Gastrocnemius medialis (tissue), 4 donors: ENCODE measurements around the gene PARVA. TPM values are rescaled to one million over a fixed set of nuclear protein-coding genes. Genes with fewer than 3 reads are reported as not detected.

Experiments used
- ATAC-seq, 2 donors: fragments of 150-250 bp; one replicate each; pipeline ENCODE4 v1.9.1; 2016
- DNase-seq, 2 donors: peaks; one replicate each; pipeline ENCODE4 v3.0.0-alpha.2; 2019
- H3K27ac ChIP-seq, 4 donors: fragments of 200-600 bp; sonication (generic); 1 replicate in 1 of 4; 2 replicates in 3 of 4; pipeline ENCODE4 v1.5.1; 2016 to 2018; ENCODE audit warnings: mild to moderate bottlenecking in 2 of 4, moderate library complexity in 1 of 4
- H3K27me3 ChIP-seq, 3 donors: fragments of 200-600 bp; sonication (generic) in 2 of 3; 1 replicate in 1 of 3; 2 replicates in 2 of 3; pipeline versions ENCODE4 v1.5.1 to v1.6.0; 2016 to 2019; ENCODE audit warnings: mild to moderate bottlenecking in 1 of 3, moderate library complexity in 1 of 3
- H3K36me3 ChIP-seq, 2 donors: fragments of 200-600 bp; sonication (generic) in 1 of 2; one replicate each; pipeline ENCODE4 v1.5.1; 2017 to 2018
- H3K4me1 ChIP-seq, 2 donors: fragments of 200-600 bp; sonication (generic) in 1 of 2; one replicate each; pipeline ENCODE4 v1.5.1; 2016 to 2017; ENCODE audit warnings: mild to moderate bottlenecking in 2 of 2
- H3K4me3 ChIP-seq, 4 donors: fragments of 200-600 bp; sonication (generic) in 3 of 4; 1 replicate in 1 of 4; 2 replicates in 3 of 4; pipeline ENCODE4 v1.5.1; 2016 to 2019; ENCODE audit warnings: mild to moderate bottlenecking in 2 of 4
- H3K9me3 ChIP-seq, 3 donors: fragments of 200-600 bp; sonication (generic) in 2 of 3; 1 replicate in 1 of 3; 2 replicates in 2 of 3; pipeline ENCODE4 v1.5.1; 2016 to 2019
- CTCF ChIP-seq, 5 experiments: fragments of 450-650 bp in 3 of 5; fragments of 200-600 bp in 2 of 5; sonication (generic) in 2 of 5; IDR thresholded peaks in 4 of 5; conservative IDR thresholded peaks in 1 of 5; 1 replicate in 4 of 5; 2 replicates in 1 of 5; pipeline ENCODE4 v1.5.1; 2016 to 2019; ENCODE audit warnings: antibody characterized with exemption in 5 of 5, mild to moderate bottlenecking in 3 of 5, moderate library complexity in 3 of 5
- POLR2A ChIP-seq, 2 donors: fragments of 450-650 bp; IDR thresholded peaks; one replicate each; pipeline ENCODE4 v1.6.1; 2017; ENCODE audit warnings: antibody characterized with exemption in 2 of 2, mild to moderate bottlenecking in 2 of 2, moderate library complexity in 2 of 2
- in situ Hi-C, 4 donors: fragments of 200-750 bp; cut with MboI; loops; one replicate each; pipeline versions ENCODE4 v1.15.0 to v1.8.0; 2017; ENCODE audit warnings: low sequenced_read_pairs in 4 of 4
- intact Hi-C: fragments of 100-400 bp; cut with DNase I; formaldehyde crosslinking; loops from one replicate; pipeline ENCODE4 v1.15.1; 2023; ENCODE audit warnings: low total_unique reads
- total RNA-seq, 4 donors: library from RNA; depleted of rRNA; stranded (reverse); fragments of >200 nt; gene quantifications; one replicate each; pipeline versions ENCODE4 v1.1.0 to v1.2.3, GENCODE V29; 2016

The PARVA gene
- total RNA-seq, 4 donors from 2014 or later: 4.4 to 9.7 (median 8.4) TPM

GRCh38 chr11:12556788-12557384 lies 179.5 kb downstream of the PARVA start:
- in situ Hi-C loops (no loop called here), intact Hi-C loops (no loop called here)
- Histone ChIP-seq H3K9me3 (no peaks in the 10 kb centered on the region), H3K36me3 (no peaks in the 10 kb centered on the region), H3K4me3 (no peak overlapping the region), H3K27ac (peak overlapping the region in 1 of 4 donors; percentile 34), H3K27me3 (no peaks in the 10 kb centered on the region), H3K4me1 (peaks cover 3 to 5% of the 10 kb centered on the region in 2 donors)
- DNase-seq: peak in 1 of 2 donors; percentile 40
- no peak for ATAC-seq
- TF ChIP-seq POLR2A (IDR thresholded peaks at IDR 0.05): no peak

- in situ Hi-C loops (no loop called here), intact Hi-C loops (no loop called here)
- no peak overlapping the region for H3K4me3 ChIP-seq
- no peaks in the 10 kb centered on the region for H3K9me3 ChIP-seq
- no peaks in the 10 kb centered on the region for H3K27me3 ChIP-seq
- TF ChIP-seq CTCF (IDR thresholded peaks at IDR 0.05 in 4 of 5, conservative IDR thresholded peaks at IDR 0.05 in 1 of 5) (no peak), POLR2A (IDR thresholded peaks at IDR 0.05) (no peak)
- H3K36me3 ChIP-seq: no peaks in the 10 kb centered on the region
- H3K4me1 ChIP-seq: peaks cover 3 to 5% of the 10 kb centered on the region in 2 donors
- H3K27ac ChIP-seq: no peak overlapping the region
- no peak for ATAC-seq
- DNase-seq: no peak
Observed at GRCh38 chr11:12559011-12559410, 181.6 kb downstream of the PARVA start.

DNA sequence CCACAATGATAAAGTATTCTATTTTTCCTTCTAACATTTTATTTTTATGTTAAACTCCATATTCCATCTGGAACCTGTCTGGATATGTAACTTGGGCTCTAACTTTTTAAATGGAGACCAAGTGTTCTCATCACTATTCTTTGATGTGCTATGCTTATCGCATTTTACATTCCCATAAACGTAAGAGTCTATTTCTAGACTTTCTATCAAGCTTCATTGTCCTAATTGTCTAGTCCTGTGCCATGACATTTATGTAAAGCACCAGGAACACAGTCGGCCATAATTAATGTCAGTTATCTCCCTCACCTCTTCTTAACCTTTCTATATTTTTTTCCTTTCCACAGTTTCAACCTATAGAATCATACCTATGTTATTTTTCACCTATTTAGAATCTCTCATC lies 183.0 kb downstream of the PARVA start:
- Histone ChIP-seq H3K4me3 (no peak overlapping the region), H3K27ac (no peak overlapping the region), H3K27me3 (no peaks in the 10 kb centered on the region), H3K4me1 (peaks cover 3 to 5% of the 10 kb centered on the region in 2 donors), H3K36me3 (no peaks in the 10 kb centered on the region), H3K9me3 (no peaks in the 10 kb centered on the region)
- TF ChIP-seq POLR2A (IDR thresholded peaks at IDR 0.05) (no peak), CTCF (IDR thresholded peaks at IDR 0.05 in 4 of 5, conservative IDR thresholded peaks at IDR 0.05 in 1 of 5) (no peak)
- no peak for DNase-seq
- intact Hi-C loops: no loop called here
- in situ Hi-C loops: no loop called here
- no peak for ATAC-seq

DNA sequence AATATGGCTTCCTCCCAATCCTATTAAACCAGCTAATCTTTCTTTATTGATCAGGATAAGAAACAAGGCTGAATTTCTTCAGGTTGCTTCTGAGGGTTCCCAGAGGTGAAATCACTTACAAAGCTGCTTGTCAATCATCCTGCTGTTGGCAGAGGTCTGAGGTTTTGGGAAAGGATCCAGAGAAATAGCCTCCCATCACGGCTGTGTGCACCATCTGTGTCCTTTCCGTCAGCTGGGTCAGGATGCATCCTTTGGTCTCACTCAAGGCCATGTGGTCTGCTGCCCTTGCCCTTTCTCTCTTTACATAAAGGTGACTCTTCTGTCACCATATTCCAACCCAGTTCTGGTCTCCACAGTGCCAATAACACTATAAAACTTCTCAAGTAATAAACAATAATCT lies 183.5 kb downstream of the PARVA start:
- Histone ChIP-seq H3K4me1 (peaks cover 3 to 5% of the 10 kb centered on the region in 2 donors), H3K27me3 (no peaks in the 10 kb centered on the region), H3K36me3 (no peaks in the 10 kb centered on the region), H3K9me3 (no peaks in the 10 kb centered on the region), H3K4me3 (no peak overlapping the region), H3K27ac (no peak overlapping the region)
- no peak for DNase-seq
- intact Hi-C loops (no loop called here), in situ Hi-C loops (no loop called here)
- no peak for ATAC-seq
- TF ChIP-seq CTCF (IDR thresholded peaks at IDR 0.05 in 4 of 5, conservative IDR thresholded peaks at IDR 0.05 in 1 of 5) (no peak), POLR2A (IDR thresholded peaks at IDR 0.05) (no peak)

DNA sequence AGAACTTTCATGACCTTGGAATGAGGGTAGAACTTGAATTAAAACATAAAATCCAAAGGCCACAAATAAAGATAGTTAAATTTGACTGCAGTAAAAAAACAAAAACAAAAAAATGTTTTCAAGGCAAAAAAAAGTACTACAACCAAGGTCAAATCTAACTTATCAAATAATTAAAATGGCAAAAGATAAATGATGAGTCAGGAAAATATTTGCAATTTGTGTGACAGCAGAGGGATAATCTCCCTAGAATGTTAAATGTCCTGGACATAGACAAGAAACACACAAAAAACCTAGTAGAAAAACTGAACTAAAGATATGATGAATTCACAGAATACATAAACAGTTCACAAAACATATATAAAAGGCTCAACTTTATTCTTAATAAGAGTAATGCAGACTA lies 186.6 kb downstream of the PARVA start:
- TF ChIP-seq CTCF (IDR thresholded peaks at IDR 0.05 in 4 of 5, conservative IDR thresholded peaks at IDR 0.05 in 1 of 5): no peak
- TF ChIP-seq POLR2A (IDR thresholded peaks at IDR 0.05): no peak
- DNase-seq (no peak), ATAC-seq (no peak)
- intact Hi-C loops: no loop called here
- Histone ChIP-seq H3K27me3 (no peaks in the 10 kb centered on the region), H3K27ac (no peak overlapping the region), H3K4me1 (no peaks in the 10 kb centered on the region), H3K36me3 (no peaks in the 10 kb centered on the region), H3K4me3 (no peak overlapping the region), H3K9me3 (no peaks in the 10 kb centered on the region)
- in situ Hi-C loops: no loop called here
